MM.1S (cell line): ENCODE measurements around the gene HRG.

Experiments
- CTCF ChIP-seq: fragments of 300-600 bp; sonication (generic); IDR thresholded peaks from 2 replicates; pipeline ENCODE4 v1.5.1; 2016; ENCODE audit warnings: antibody characterized with exemption, low read length, mixed read lengths
- EZH2 ChIP-seq: fragments of 300-600 bp; sonication (generic); optimal IDR thresholded peaks from 2 replicates; pipeline ENCODE3; 2017; ENCODE audit warnings: low read depth, mild to moderate bottlenecking, antibody characterized with exemption, low read length, mixed read lengths
- EZH2phosphoT487 ChIP-seq: fragments of 300-600 bp; sonication (generic); IDR thresholded peaks from 2 replicates; pipeline ENCODE4 v1.6.1; 2018; ENCODE audit warnings: antibody characterized with exemption, low read length

GRCh38 chr3:186627852-186628414 is 37.9 kb upstream of the HRG start:
- TF ChIP-seq CTCF (no peak), EZH2phosphoT487 (no peak), EZH2 (no peak)
